ENCODE results near the gene ATP13A3.
"Not testable (repeated sequence)": the region's sequence is repeated elsewhere in the genome, so short reads cannot be mapped to it uniquely, and the experiment has no call there.

The ATP13A3 gene

GRCh38 chr3:194521510-194522260, 34.9 kb upstream of the ATP13A3 start:
- DNase-seq (ENCODE audit: extremely low spot score) = no peak
- ChIA-PET POLR2A (no interaction called here), CTCF (interaction anchor here (2.1 kb wide), 1 partner anchor 11 kb away, joined by 7 read pairs; no protein-coding TSS in a partner anchor)
- TF ChIP-seq CTCF (IDR thresholded peaks at IDR 0.05; ENCODE audit: control extremely low read depth, extremely low read depth, low read depth, missing control alignments) = no peak

GRCh38 chr3:194520682-194521162, 33.9 kb upstream of the ATP13A3 start:
- POLR2A ChIA-PET; CTCF ChIA-PET; DNase-seq (ENCODE audit: extremely low spot score): not testable (repeated sequence)

GRCh38 chr3:194520201-194520600, 33.4 kb upstream of the ATP13A3 start:
- POLR2A ChIA-PET; CTCF ChIA-PET; DNase-seq (ENCODE audit: extremely low spot score): not testable (repeated sequence)

GRCh38 chr3:194518652-194519051, 31.9 kb upstream of the ATP13A3 start:
- no peak for TF ChIP-seq CTCF (IDR thresholded peaks at IDR 0.05; ENCODE audit: control extremely low read depth, extremely low read depth, low read depth, missing control alignments)
- ChIA-PET POLR2A (no interaction called here), CTCF (interaction anchor here (1.2 kb wide), 3 partner anchors 15 to 46 kb away, joined by 3 to 4 read pairs (median 3); no protein-coding TSS in a partner anchor)
- no peak for DNase-seq (ENCODE audit: extremely low spot score)

GRCh38 chr3:194517333-194517732, 30.5 kb upstream of the ATP13A3 start:
- POLR2A ChIA-PET = no interaction called here
- DNase-seq (ENCODE audit: extremely low spot score) = no peak
- no peak for TF ChIP-seq CTCF (IDR thresholded peaks at IDR 0.05; ENCODE audit: control extremely low read depth, extremely low read depth, low read depth, missing control alignments)
- CTCF ChIA-PET = interaction anchor here (1.2 to 1.4 kb wide), 3 partner anchors 32 to 78 kb away, joined by 3 to 4 read pairs (median 3); no protein-coding TSS in a partner anchor

- no peak for TF ChIP-seq CTCF (IDR thresholded peaks at IDR 0.05; ENCODE audit: control extremely low read depth, extremely low read depth, low read depth, missing control alignments)
- CTCF ChIA-PET = interaction anchor here (1.7 kb wide), 1 partner anchor 29 kb away, joined by 4 read pairs; no protein-coding TSS in a partner anchor
- POLR2A ChIA-PET = no interaction called here
- no peak for DNase-seq (ENCODE audit: extremely low spot score)
These were observed 27.8 kb upstream of the ATP13A3 start for GRCh38 chr3:194514626-194515025.

GRCh38 chr3:194512895-194513601, 26.2 kb upstream of the ATP13A3 start:
- ChIA-PET CTCF (interaction anchor here (1.0 to 1.3 kb wide), 2 partner anchors 16 to 33 kb away, joined by 3 read pairs; no protein-coding TSS in a partner anchor), POLR2A (no interaction called here)
- no peak for DNase-seq (ENCODE audit: extremely low spot score)

More at GRCh38 chr3:194512895-194513601, 26.2 kb upstream of the ATP13A3 start:
- TF ChIP-seq CTCF (IDR thresholded peaks at IDR 0.05; ENCODE audit: control extremely low read depth, extremely low read depth, low read depth, missing control alignments) = no peak
